GM23338 (cell line): ENCODE data around the gene ENOX1. TPM values are rescaled to one million over a fixed set of nuclear protein-coding genes. Genes with fewer than 3 reads are reported as not detected.

ENCODE experiments used
- ATAC-seq: fragments of 200-7000 bp; cut with Tn5 transposase; 3 replicates; pipeline ENCODE4 v1.9.1; 2020
- DNase-seq: peaks from one replicate; pipeline ENCODE4 v3.0.0-alpha.2; 2015; ENCODE audit warnings: low spot score
- H2AFZ ChIP-seq: fragments of 200-600 bp; sonication (generic); 2 replicates; pipeline ENCODE4 v1.8.0; 2016; ENCODE audit warnings: antibody characterized with exemption, mild to moderate bottlenecking, moderate library complexity
- H3F3A ChIP-seq: fragments of 200-600 bp; sonication (generic); replicated peaks from 2 replicates; pipeline ENCODE4 v1.8.0; 2017; ENCODE audit warnings: antibody characterized with exemption, mixed run types, low read depth
- H3K27ac ChIP-seq: fragments of 200-600 bp; sonication (generic); 2 replicates; pipeline ENCODE4 v1.6.1; 2016; ENCODE audit warnings: low read depth
- H3K27me3 ChIP-seq: fragments of 200-600 bp; sonication (generic); 2 replicates; pipeline ENCODE4 v1.8.0; 2016; ENCODE audit warnings: mild to moderate bottlenecking, mixed run types, moderate library complexity; ENCODE audit not compliant: insufficient read depth
- H3K36me3 ChIP-seq: fragments of 200-600 bp; sonication (generic); 2 replicates; pipeline ENCODE4 v1.8.0; 2016; ENCODE audit warnings: mild to moderate bottlenecking; ENCODE audit not compliant: insufficient read depth
- H3K4me1 ChIP-seq: fragments of 200-600 bp; sonication (generic); 2 replicates; pipeline ENCODE4 v1.8.0; 2016; ENCODE audit warnings: mild to moderate bottlenecking, moderate library complexity; ENCODE audit not compliant: insufficient read depth
- H3K4me2 ChIP-seq: fragments of 200-600 bp; sonication (generic); 2 replicates; pipeline ENCODE4 v1.7.1; 2017; ENCODE audit warnings: mixed run types
- H3K4me3 ChIP-seq: fragments of 200-600 bp; sonication (generic); 2 replicates; pipeline ENCODE4 v1.6.1; 2016; ENCODE audit warnings: mixed run types
- H3K79me2 ChIP-seq: fragments of 200-600 bp; sonication (generic); replicated peaks from 2 replicates; pipeline ENCODE4 v1.8.0; 2017; ENCODE audit warnings: mild to moderate bottlenecking; ENCODE audit not compliant: insufficient read depth
- H3K9me2 ChIP-seq: fragments of 200-600 bp; sonication (generic); 2 replicates; pipeline ENCODE4 v1.8.0; 2017; ENCODE audit not compliant: insufficient read depth
- H4K20me1 ChIP-seq: fragments of 200-600 bp; sonication (generic); replicated peaks from 2 replicates; pipeline ENCODE4 v1.8.0; 2017; ENCODE audit warnings: mild to moderate bottlenecking; ENCODE audit not compliant: insufficient read depth
- H3K27ac Mint-ChIP-seq: 2 replicates; pipeline ENCODE4 v1.8.0; 2020; ENCODE audit warnings: inconsistent platforms, mild to moderate bottlenecking, moderate library complexity, mixed read lengths
- H3K27me3 Mint-ChIP-seq: 3 replicates; pipeline ENCODE4 v1.8.0; 2022; ENCODE audit warnings: low read depth, mild to moderate bottlenecking, moderate library complexity, mixed read lengths, inconsistent platforms; ENCODE audit not compliant: insufficient read depth, poor library complexity
- H3K36me3 Mint-ChIP-seq: 3 replicates; pipeline ENCODE4 v1.8.0; 2021; ENCODE audit warnings: low read depth, mild to moderate bottlenecking, inconsistent platforms, moderate library complexity, mixed read lengths
- H3K4me1 Mint-ChIP-seq: 3 replicates; pipeline ENCODE4 v1.8.0; 2020; ENCODE audit warnings: mild to moderate bottlenecking, inconsistent platforms, mixed read lengths
- H3K4me3 Mint-ChIP-seq: 3 replicates; pipeline ENCODE4 v1.8.0; 2021; ENCODE audit warnings: moderate library complexity, mild to moderate bottlenecking, inconsistent platforms, mixed read lengths
- H3K9me3 Mint-ChIP-seq: 3 replicates; pipeline ENCODE4 v1.8.0; 2020; ENCODE audit warnings: moderate library complexity, mild to moderate bottlenecking, inconsistent platforms, mixed read lengths
- CREB1 ChIP-seq: fragments of 250-450 bp; sonication (Bioruptor Pico); IDR thresholded peaks from 2 replicates; pipeline ENCODE4 v1.5.0; 2020; ENCODE audit warnings: low read depth, mild to moderate bottlenecking, moderate library complexity
- EZH2 ChIP-seq: fragments of 200-600 bp; sonication (generic); IDR thresholded peaks from one replicate; pipeline ENCODE4 v1.8.0; 2017; ENCODE audit warnings: antibody characterized with exemption, mild to moderate bottlenecking, low read depth; ENCODE audit not compliant: unreplicated experiment
- REST ChIP-seq: IDR thresholded peaks from one replicate; pipeline ENCODE4 v1.6.1; 2018; ENCODE audit warnings: antibody characterized with exemption; ENCODE audit not compliant: unreplicated experiment
- polyA plus RNA-seq: library from polyadenylated mRNA; unstranded; fragments of >200 nt; fragmentation: Nextera tagmentation; extraction: Ambion mirVana; gene quantifications from 2 replicates; pipeline ENCODE4 v1.2.1, GENCODE V29; 2016
- total RNA-seq: library from RNA; depleted of rRNA; stranded (reverse); fragments of >200 nt; shearing (Covaris generic); gene quantifications from 2 replicates; pipeline ENCODE4 v1.2.3, GENCODE V29; 2014

ENOX1 gene
- total and polyA plus RNA-seq, 2 experiments from 2014 or later = 0.66 to 0.81 TPM

GRCh38 chr13:43785650-43786471 lies 911 bp downstream of the ENOX1 start:
- Mint-ChIP-seq H3K4me3 (peak overlapping the region; percentile 86), H3K4me1 (peaks cover 16% of the 10 kb centered on the region), H3K27ac (no peak overlapping the region), H3K9me3 (no peaks in the 10 kb centered on the region), H3K36me3 (no peaks in the 10 kb centered on the region), H3K27me3 (peaks cover 48% of the 10 kb centered on the region)
- Histone ChIP-seq H3K36me3 (no peaks in the 10 kb centered on the region), H3F3A (no peaks in the 10 kb centered on the region; the same call in 1 of the 2 replicates), H3K27ac (no peak overlapping the region), H4K20me1 (no peaks in the 10 kb centered on the region), H3K27me3 (peaks cover 87% of the 10 kb centered on the region), H3K4me3 (peak overlapping the region; percentile 72), H3K4me1 (peaks cover 8% of the 10 kb centered on the region), H3K79me2 (no peaks in the 10 kb centered on the region), H3K4me2 (peak overlapping the region; percentile 82), H2AFZ (peak overlapping the region; percentile 93), H3K9me2 (no peaks in the 10 kb centered on the region)
- TF ChIP-seq REST = peak; percentile 74
- no peak for TF ChIP-seq CREB1
- peak; percentile 44 for TF ChIP-seq EZH2
- peak; percentile 66 for ATAC-seq
- peak; percentile 70 for DNase-seq

GRCh38 chr13:43785261-43785649 lies 1.5 kb downstream of the ENOX1 start:
- peaks cover 51% of the 10 kb centered on the region for H3K27me3 Mint-ChIP-seq
- H3K36me3 ChIP-seq = no peaks in the 10 kb centered on the region
- peak overlapping the region; percentile 52 for H2AFZ ChIP-seq
- H3K27ac ChIP-seq = no peak overlapping the region
- no peak overlapping the region for H3K27ac Mint-ChIP-seq
- H3K79me2 ChIP-seq = no peaks in the 10 kb centered on the region
- TF ChIP-seq EZH2 = peak; percentile 61
- no peak for TF ChIP-seq REST
- peaks cover 1% of the 10 kb centered on the region for H4K20me1 ChIP-seq
- no peak for ATAC-seq
- H3K4me2 ChIP-seq = peak overlapping the region; percentile 82
- peaks cover 93% of the 10 kb centered on the region for H3K27me3 ChIP-seq
- DNase-seq = peak; percentile 19
- peak overlapping the region; percentile 72 for H3K4me3 ChIP-seq
- no peaks in the 10 kb centered on the region for H3K9me3 Mint-ChIP-seq
- H3K4me3 Mint-ChIP-seq = peak overlapping the region; percentile 86
- H3K9me2 ChIP-seq = no peaks in the 10 kb centered on the region
- H3K4me1 ChIP-seq = peaks cover 8% of the 10 kb centered on the region
- H3F3A ChIP-seq = no peaks in the 10 kb centered on the region; the same call in 1 of the 2 replicates
- H3K36me3 Mint-ChIP-seq = no peaks in the 10 kb centered on the region
- peaks cover 16% of the 10 kb centered on the region for H3K4me1 Mint-ChIP-seq
